ENCODE data around the gene GLCCI1. TPM values are rescaled to one million over a fixed set of nuclear protein-coding genes. Genes with fewer than 3 reads are reported as not detected.

GLCCI1 gene
- total and polyA plus RNA-seq, 2 of the 13 experiments (the other 11 are each of a cell fraction or from before 2014, with no cell fraction given): 1.3 to 1.7 TPM

DNA sequence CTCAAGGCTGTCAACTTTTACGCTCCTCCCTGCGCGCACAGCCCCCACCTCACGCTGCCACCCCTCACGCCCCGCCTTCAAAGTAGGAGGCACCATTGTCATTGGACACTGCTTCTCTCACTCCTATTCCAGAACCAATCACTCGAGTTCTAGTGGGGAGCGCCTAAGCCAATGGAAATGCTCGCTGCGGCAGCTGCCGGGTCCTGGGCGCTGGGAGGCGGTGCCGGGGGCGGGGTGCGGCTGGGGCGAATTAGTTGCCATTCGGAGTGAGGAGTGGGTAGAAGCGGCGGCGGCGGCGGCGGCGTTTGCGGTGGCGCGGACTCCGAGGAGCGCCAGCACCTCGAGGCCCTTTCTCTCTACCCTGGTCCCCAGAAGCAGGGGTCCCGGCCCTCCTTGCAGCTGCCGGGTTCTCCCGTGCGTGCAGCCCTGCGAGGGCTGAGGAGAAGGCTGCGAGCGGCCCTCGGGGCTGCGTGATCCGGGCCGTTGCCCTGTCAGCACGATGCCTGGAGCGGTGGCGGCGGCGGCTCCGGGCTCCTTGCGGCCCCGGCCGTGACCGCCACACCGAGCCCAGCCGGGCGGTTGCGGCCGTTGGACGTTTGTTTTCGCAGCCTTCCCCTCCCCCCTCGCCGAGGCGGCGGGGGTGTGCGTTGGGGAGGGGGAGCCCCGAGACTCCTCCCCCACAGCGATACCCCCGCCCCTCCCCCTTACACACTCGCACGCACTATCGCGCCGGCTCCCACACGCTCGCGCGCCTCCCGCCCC, at the start of gene GLCCI1 (continued):
- TF ChIP-seq MEIS1 (CRISPR knock-in tag; IDR thresholded peaks at IDR 0.05; ENCODE audit: borderline replicate concordance): 0 out of 2 replicates have a peak, but pooled peaks have one; percentile 24
- no peak for TF ChIP-seq ZNF317 (CRISPR knock-in tag; IDR thresholded peaks at IDR 0.05)
- TF ChIP-seq, protein P1, sequence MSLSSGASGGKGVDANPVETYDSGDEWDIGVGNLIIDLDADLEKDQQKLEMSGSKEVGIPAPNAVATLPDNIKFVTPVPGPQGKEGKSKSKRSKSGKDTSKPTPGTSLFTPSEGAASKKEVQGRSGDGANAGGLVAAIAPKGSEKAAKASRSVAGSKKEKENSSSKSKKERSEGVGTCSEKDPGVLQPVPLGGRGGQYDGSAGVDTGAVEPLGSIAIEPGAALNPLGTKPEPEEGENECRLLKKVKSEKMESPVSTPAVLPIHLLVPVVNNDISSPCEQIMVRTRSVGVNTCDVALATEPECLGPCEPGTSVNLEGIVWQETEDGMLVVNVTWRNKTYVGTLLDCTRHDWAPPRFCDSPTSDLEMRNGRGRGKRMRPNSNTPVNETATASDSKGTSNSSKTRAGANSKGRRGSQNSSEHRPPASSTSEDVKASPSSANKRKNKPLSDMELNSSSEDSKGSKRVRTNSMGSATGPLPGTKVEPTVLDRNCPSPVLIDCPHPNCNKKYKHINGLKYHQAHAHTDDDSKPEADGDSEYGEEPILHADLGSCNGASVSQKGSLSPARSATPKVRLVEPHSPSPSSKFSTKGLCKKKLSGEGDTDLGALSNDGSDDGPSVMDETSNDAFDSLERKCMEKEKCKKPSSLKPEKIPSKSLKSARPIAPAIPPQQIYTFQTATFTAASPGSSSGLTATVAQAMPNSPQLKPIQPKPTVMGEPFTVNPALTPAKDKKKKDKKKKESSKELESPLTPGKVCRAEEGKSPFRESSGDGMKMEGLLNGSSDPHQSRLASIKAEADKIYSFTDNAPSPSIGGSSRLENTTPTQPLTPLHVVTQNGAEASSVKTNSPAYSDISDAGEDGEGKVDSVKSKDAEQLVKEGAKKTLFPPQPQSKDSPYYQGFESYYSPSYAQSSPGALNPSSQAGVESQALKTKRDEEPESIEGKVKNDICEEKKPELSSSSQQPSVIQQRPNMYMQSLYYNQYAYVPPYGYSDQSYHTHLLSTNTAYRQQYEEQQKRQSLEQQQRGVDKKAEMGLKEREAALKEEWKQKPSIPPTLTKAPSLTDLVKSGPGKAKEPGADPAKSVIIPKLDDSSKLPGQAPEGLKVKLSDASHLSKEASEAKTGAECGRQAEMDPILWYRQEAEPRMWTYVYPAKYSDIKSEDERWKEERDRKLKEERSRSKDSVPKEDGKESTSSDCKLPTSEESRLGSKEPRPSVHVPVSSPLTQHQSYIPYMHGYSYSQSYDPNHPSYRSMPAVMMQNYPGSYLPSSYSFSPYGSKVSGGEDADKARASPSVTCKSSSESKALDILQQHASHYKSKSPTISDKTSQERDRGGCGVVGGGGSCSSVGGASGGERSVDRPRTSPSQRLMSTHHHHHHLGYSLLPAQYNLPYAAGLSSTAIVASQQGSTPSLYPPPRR (CRISPR knock-in tag; IDR thresholded peaks at IDR 0.05; ENCODE audit: borderline replicate concordance): no peak
- TF ChIP-seq, protein P2, sequence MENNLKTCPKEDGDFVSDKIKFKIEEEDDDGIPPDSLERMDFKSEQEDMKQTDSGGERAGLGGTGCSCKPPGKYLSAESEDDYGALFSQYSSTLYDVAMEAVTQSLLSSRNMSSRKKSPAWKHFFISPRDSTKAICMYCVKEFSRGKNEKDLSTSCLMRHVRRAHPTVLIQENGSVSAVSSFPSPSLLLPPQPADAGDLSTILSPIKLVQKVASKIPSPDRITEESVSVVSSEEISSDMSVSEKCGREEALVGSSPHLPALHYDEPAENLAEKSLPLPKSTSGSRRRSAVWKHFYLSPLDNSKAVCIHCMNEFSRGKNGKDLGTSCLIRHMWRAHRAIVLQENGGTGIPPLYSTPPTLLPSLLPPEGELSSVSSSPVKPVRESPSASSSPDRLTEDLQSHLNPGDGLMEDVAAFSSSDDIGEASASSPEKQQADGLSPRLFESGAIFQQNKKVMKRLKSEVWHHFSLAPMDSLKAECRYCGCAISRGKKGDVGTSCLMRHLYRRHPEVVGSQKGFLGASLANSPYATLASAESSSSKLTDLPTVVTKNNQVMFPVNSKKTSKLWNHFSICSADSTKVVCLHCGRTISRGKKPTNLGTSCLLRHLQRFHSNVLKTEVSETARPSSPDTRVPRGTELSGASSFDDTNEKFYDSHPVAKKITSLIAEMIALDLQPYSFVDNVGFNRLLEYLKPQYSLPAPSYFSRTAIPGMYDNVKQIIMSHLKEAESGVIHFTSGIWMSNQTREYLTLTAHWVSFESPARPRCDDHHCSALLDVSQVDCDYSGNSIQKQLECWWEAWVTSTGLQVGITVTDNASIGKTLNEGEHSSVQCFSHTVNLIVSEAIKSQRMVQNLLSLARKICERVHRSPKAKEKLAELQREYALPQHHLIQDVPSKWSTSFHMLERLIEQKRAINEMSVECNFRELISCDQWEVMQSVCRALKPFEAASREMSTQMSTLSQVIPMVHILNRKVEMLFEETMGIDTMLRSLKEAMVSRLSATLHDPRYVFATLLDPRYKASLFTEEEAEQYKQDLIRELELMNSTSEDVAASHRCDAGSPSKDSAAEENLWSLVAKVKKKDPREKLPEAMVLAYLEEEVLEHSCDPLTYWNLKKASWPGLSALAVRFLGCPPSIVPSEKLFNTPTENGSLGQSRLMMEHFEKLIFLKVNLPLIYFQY (CRISPR knock-in tag; IDR thresholded peaks at IDR 0.05; ENCODE audit: borderline replicate concordance): no peak
- TF ChIP-seq ARNT2 (CRISPR knock-in tag; IDR thresholded peaks at IDR 0.05; ENCODE audit: low read depth): peak; percentile 51
- TF ChIP-seq, protein P3, sequence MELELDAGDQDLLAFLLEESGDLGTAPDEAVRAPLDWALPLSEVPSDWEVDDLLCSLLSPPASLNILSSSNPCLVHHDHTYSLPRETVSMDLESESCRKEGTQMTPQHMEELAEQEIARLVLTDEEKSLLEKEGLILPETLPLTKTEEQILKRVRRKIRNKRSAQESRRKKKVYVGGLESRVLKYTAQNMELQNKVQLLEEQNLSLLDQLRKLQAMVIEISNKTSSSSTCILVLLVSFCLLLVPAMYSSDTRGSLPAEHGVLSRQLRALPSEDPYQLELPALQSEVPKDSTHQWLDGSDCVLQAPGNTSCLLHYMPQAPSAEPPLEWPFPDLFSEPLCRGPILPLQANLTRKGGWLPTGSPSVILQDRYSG (CRISPR knock-in tag; IDR thresholded peaks at IDR 0.05): no peak
- peak; percentile 76 for TF ChIP-seq ZFY (CRISPR knock-in tag; IDR thresholded peaks at IDR 0.05)
- TF ChIP-seq DR1 (CRISPR knock-in tag; IDR thresholded peaks at IDR 0.05): no peak; the same call in 1 of the 2 replicates
- TF ChIP-seq, protein P4, sequence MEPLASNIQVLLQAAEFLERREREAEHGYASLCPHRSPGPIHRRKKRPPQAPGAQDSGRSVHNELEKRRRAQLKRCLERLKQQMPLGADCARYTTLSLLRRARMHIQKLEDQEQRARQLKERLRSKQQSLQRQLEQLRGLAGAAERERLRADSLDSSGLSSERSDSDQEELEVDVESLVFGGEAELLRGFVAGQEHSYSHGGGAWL (CRISPR knock-in tag; IDR thresholded peaks at IDR 0.05): 0 out of 2 replicates have a peak, but pooled peaks have one; percentile 42
- TF ChIP-seq MYC (CRISPR knock-in tag; IDR thresholded peaks at IDR 0.05; ENCODE audit: borderline replicate concordance): 0 out of 2 replicates have a peak, but pooled peaks have one; percentile 20
- TF ChIP-seq WIZ (CRISPR knock-in tag; IDR thresholded peaks at IDR 0.05): no peak
- TF ChIP-seq ZMYM2 (CRISPR knock-in tag; IDR thresholded peaks at IDR 0.05): no peak
- TF ChIP-seq, protein P5, sequence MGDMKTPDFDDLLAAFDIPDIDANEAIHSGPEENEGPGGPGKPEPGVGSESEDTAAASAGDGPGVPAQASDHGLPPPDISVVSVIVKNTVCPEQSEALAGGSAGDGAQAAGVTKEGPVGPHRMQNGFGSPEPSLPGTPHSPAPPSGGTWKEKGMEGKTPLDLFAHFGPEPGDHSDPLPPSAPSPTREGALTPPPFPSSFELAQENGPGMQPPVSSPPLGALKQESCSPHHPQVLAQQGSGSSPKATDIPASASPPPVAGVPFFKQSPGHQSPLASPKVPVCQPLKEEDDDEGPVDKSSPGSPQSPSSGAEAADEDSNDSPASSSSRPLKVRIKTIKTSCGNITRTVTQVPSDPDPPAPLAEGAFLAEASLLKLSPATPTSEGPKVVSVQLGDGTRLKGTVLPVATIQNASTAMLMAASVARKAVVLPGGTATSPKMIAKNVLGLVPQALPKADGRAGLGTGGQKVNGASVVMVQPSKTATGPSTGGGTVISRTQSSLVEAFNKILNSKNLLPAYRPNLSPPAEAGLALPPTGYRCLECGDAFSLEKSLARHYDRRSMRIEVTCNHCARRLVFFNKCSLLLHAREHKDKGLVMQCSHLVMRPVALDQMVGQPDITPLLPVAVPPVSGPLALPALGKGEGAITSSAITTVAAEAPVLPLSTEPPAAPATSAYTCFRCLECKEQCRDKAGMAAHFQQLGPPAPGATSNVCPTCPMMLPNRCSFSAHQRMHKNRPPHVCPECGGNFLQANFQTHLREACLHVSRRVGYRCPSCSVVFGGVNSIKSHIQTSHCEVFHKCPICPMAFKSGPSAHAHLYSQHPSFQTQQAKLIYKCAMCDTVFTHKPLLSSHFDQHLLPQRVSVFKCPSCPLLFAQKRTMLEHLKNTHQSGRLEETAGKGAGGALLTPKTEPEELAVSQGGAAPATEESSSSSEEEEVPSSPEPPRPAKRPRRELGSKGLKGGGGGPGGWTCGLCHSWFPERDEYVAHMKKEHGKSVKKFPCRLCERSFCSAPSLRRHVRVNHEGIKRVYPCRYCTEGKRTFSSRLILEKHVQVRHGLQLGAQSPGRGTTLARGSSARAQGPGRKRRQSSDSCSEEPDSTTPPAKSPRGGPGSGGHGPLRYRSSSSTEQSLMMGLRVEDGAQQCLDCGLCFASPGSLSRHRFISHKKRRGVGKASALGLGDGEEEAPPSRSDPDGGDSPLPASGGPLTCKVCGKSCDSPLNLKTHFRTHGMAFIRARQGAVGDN (CRISPR knock-in tag; IDR thresholded peaks at IDR 0.05): peak; percentile 86
